ENCODE measurements around the gene AP4M1. TPM values are rescaled to one million over a fixed set of nuclear protein-coding genes. Genes with fewer than 3 reads are reported as not detected.
A peak's percentile ranks its signal among the peaks of the same experiment; 100 is the strongest.

Gene AP4M1
- total RNA-seq, 2 donors from 2014 or later = 18.0 to 27.2 TPM

GRCh38 chr7:100063376-100063775 lies 38.1 kb upstream of the AP4M1 start:
- H3K36me3 ChIP-seq = peaks cover 0 to 6% of the 10 kb centered on the region in 2 donors
- no peak for DNase-seq (ENCODE audit: low spot score)
- no peaks in the 10 kb centered on the region for H3K9me3 ChIP-seq
- TF ChIP-seq CTCF (IDR thresholded peaks at IDR 0.05) = no peak
- no peak for TF ChIP-seq POLR2AphosphoS5 (IDR thresholded peaks at IDR 0.05)
- TF ChIP-seq POLR2A (IDR thresholded peaks at IDR 0.05) = no peak
- H3K27ac ChIP-seq = no peak overlapping the region
- no peak overlapping the region for H3K4me3 ChIP-seq
- no peaks in the 10 kb centered on the region for H3K4me1 ChIP-seq (replicated peaks)
- intact Hi-C loops (cut with DNase I) = no loop called here
- WGBS = 93% methylated on average over 4 of the region's 4 CpGs
- H3K27me3 ChIP-seq (replicated peaks; ENCODE audit: insufficient read depth) = no peaks in the 10 kb centered on the region

GRCh38 chr7:100064162-100064561 lies 37.3 kb upstream of the AP4M1 start:
- TF ChIP-seq POLR2AphosphoS5 (IDR thresholded peaks at IDR 0.05) (no peak), POLR2A (IDR thresholded peaks at IDR 0.05) (no peak), CTCF (IDR thresholded peaks at IDR 0.05) (no peak)
- H3K9me3 ChIP-seq = no peaks in the 10 kb centered on the region
- intact Hi-C loops (cut with DNase I) = no loop called here
- H3K27ac ChIP-seq = no peak overlapping the region
- no peak overlapping the region for H3K4me3 ChIP-seq
- peaks cover 0 to 6% of the 10 kb centered on the region in 2 donors for H3K36me3 ChIP-seq
- no peaks in the 10 kb centered on the region for H3K27me3 ChIP-seq (replicated peaks; ENCODE audit: insufficient read depth)
- no peaks in the 10 kb centered on the region for H3K4me1 ChIP-seq (replicated peaks)
- no peak for DNase-seq (ENCODE audit: low spot score)
- WGBS = 93% methylated on average over 9 of the region's 9 CpGs

GRCh38 chr7:100065452-100066186 lies 35.8 kb upstream of the AP4M1 start:
- intact Hi-C loops (cut with DNase I) = no loop called here
- Histone ChIP-seq H3K4me1 (replicated peaks) (no peaks in the 10 kb centered on the region), H3K27ac (peak overlapping the region in 1 of 2 donors; percentile 23), H3K9me3 (no peaks in the 10 kb centered on the region), H3K4me3 (no peak overlapping the region), H3K36me3 (peaks cover 0 to 6% of the 10 kb centered on the region in 2 donors), H3K27me3 (replicated peaks; ENCODE audit: insufficient read depth) (no peaks in the 10 kb centered on the region)
- TF ChIP-seq POLR2A (IDR thresholded peaks at IDR 0.05) = no peak
- no peak for TF ChIP-seq CTCF (IDR thresholded peaks at IDR 0.05)
- peak; percentile 31 for TF ChIP-seq POLR2AphosphoS5 (IDR thresholded peaks at IDR 0.05)
- 40% methylated on average over 8 of the region's 8 CpGs for WGBS
- DNase-seq (ENCODE audit: low spot score) = no peak

- no peak for DNase-seq (ENCODE audit: low spot score)
- TF ChIP-seq POLR2A (IDR thresholded peaks at IDR 0.05) = no peak
- Histone ChIP-seq H3K27ac (no peak overlapping the region), H3K4me3 (no peak overlapping the region), H3K4me1 (replicated peaks) (no peaks in the 10 kb centered on the region), H3K27me3 (replicated peaks; ENCODE audit: insufficient read depth) (no peaks in the 10 kb centered on the region), H3K36me3 (peaks cover 12 to 19% of the 10 kb centered on the region in 2 donors), H3K9me3 (no peaks in the 10 kb centered on the region)
- intact Hi-C loops (cut with DNase I) = no loop called here
- WGBS = 91% methylated on average over 7 of the region's 7 CpGs
Observed at GRCh38 chr7:100066953-100067352, 34.5 kb upstream of the AP4M1 start.

GRCh38 chr7:100069991-100070390 lies 31.5 kb upstream of the AP4M1 start:
- DNase-seq (ENCODE audit: low spot score) = no peak
- no peaks in the 10 kb centered on the region for H3K27me3 ChIP-seq (replicated peaks; ENCODE audit: insufficient read depth)
- no peak overlapping the region for H3K4me3 ChIP-seq
- H3K4me1 ChIP-seq (replicated peaks) = no peaks in the 10 kb centered on the region
- 96% methylated on average over 5 of the region's 5 CpGs for WGBS
- no peaks in the 10 kb centered on the region for H3K9me3 ChIP-seq
- H3K27ac ChIP-seq = no peak overlapping the region
- intact Hi-C loops (cut with DNase I) = no loop called here
- H3K36me3 ChIP-seq = peaks cover 14 to 43% of the 10 kb centered on the region in 2 donors
- TF ChIP-seq CTCF (IDR thresholded peaks at IDR 0.05) (no peak), POLR2A (IDR thresholded peaks at IDR 0.05) (no peak), POLR2AphosphoS5 (IDR thresholded peaks at IDR 0.05) (no peak)
